ENCODE results near the gene MERTK.

MERTK gene

GRCh38 chr2:111970453-111970852 lies 72.0 kb downstream of the MERTK start:
- no peaks in the 10 kb centered on the region for H3K9me3 ChIP-seq (ENCODE audit: control insufficient read depth, insufficient read depth, low read length)
- H3F3A ChIP-seq (ENCODE audit: control insufficient read depth, insufficient read depth): no peaks in the 10 kb centered on the region
- H3K4me3 ChIP-seq (ENCODE audit: low read length): no peak overlapping the region
- H3K27me3 ChIP-seq (ENCODE audit: control insufficient read depth, low read length): peaks cover 15% of the 10 kb centered on the region
- no peaks in the 10 kb centered on the region for H4K20me1 ChIP-seq (ENCODE audit: control insufficient read depth, insufficient read depth, low read depth, low read length)
- TF ChIP-seq EZH2phosphoT487 (IDR thresholded peaks at IDR 0.05; ENCODE audit: borderline replicate concordance, low read length): no peak
- no peak for TF ChIP-seq CTCF (IDR thresholded peaks at IDR 0.05; ENCODE audit: low read depth, low read length, poor library complexity, severe bottlenecking)
- H3K4me1 ChIP-seq (ENCODE audit: control insufficient read depth, low read length): no peaks in the 10 kb centered on the region
- no peaks in the 10 kb centered on the region for H3K79me2 ChIP-seq (ENCODE audit: control insufficient read depth, low read length)
- no peak overlapping the region for H3K4me2 ChIP-seq (ENCODE audit: low read length)
- H3K27ac ChIP-seq (ENCODE audit: low read depth, low read length): no peak overlapping the region
- H3K9me2 ChIP-seq (replicated peaks; ENCODE audit: control insufficient read depth, low read length): no peaks in the 10 kb centered on the region
- no peaks in the 10 kb centered on the region for H3K36me3 ChIP-seq (ENCODE audit: control insufficient read depth, low read length)

GRCh38 chr2:111972955-111973565 lies 74.7 kb downstream of the MERTK start:
- H4K20me1 ChIP-seq (ENCODE audit: control insufficient read depth, insufficient read depth, low read depth, low read length): no peaks in the 10 kb centered on the region
- H3K36me3 ChIP-seq (ENCODE audit: control insufficient read depth, low read length): no peaks in the 10 kb centered on the region
- no peaks in the 10 kb centered on the region for H3K9me3 ChIP-seq (ENCODE audit: control insufficient read depth, insufficient read depth, low read length)
- H3F3A ChIP-seq (ENCODE audit: control insufficient read depth, insufficient read depth): no peaks in the 10 kb centered on the region
- H3K9me2 ChIP-seq (replicated peaks; ENCODE audit: control insufficient read depth, low read length): no peaks in the 10 kb centered on the region
- H3K4me3 ChIP-seq (ENCODE audit: low read length): no peak overlapping the region
- no peaks in the 10 kb centered on the region for H3K4me1 ChIP-seq (ENCODE audit: control insufficient read depth, low read length)
- no peak for TF ChIP-seq EZH2phosphoT487 (IDR thresholded peaks at IDR 0.05; ENCODE audit: borderline replicate concordance, low read length)
- TF ChIP-seq CTCF (IDR thresholded peaks at IDR 0.05; ENCODE audit: low read depth, low read length, poor library complexity, severe bottlenecking): no peak
- H3K4me2 ChIP-seq (ENCODE audit: low read length): no peak overlapping the region
- no peak overlapping the region for H3K27ac ChIP-seq (ENCODE audit: low read depth, low read length)
- H3K79me2 ChIP-seq (ENCODE audit: control insufficient read depth, low read length): no peaks in the 10 kb centered on the region
- peaks cover 15% of the 10 kb centered on the region for H3K27me3 ChIP-seq (ENCODE audit: control insufficient read depth, low read length)

- no peaks in the 10 kb centered on the region for H3K9me3 ChIP-seq (ENCODE audit: control insufficient read depth, insufficient read depth, low read length)
- no peak overlapping the region for H3K4me2 ChIP-seq (ENCODE audit: low read length)
- TF ChIP-seq CTCF (IDR thresholded peaks at IDR 0.05; ENCODE audit: low read depth, low read length, poor library complexity, severe bottlenecking) (no peak), EZH2phosphoT487 (IDR thresholded peaks at IDR 0.05; ENCODE audit: borderline replicate concordance, low read length) (no peak)
- no peaks in the 10 kb centered on the region for H3K79me2 ChIP-seq (ENCODE audit: control insufficient read depth, low read length)
- H3F3A ChIP-seq (ENCODE audit: control insufficient read depth, insufficient read depth): no peaks in the 10 kb centered on the region
- H3K27me3 ChIP-seq (ENCODE audit: control insufficient read depth, low read length): peaks cover 15% of the 10 kb centered on the region
- no peak overlapping the region for H3K27ac ChIP-seq (ENCODE audit: low read depth, low read length)
- H3K4me3 ChIP-seq (ENCODE audit: low read length): no peak overlapping the region
- no peaks in the 10 kb centered on the region for H3K4me1 ChIP-seq (ENCODE audit: control insufficient read depth, low read length)
- H4K20me1 ChIP-seq (ENCODE audit: control insufficient read depth, insufficient read depth, low read depth, low read length): no peaks in the 10 kb centered on the region
- H3K9me2 ChIP-seq (replicated peaks; ENCODE audit: control insufficient read depth, low read length): no peaks in the 10 kb centered on the region
- H3K36me3 ChIP-seq (ENCODE audit: control insufficient read depth, low read length): no peaks in the 10 kb centered on the region
These were observed 75.3 kb downstream of the MERTK start for GRCh38 chr2:111973701-111974100.

Measured in DOHH2 (cell line).